Activated B cell treated with CpG ODN at 0.5 μM for 24 hours (primary cell): ENCODE measurements around the gene IRAK2. TPM values are rescaled to one million over a fixed set of nuclear protein-coding genes. Genes with fewer than 3 reads are reported as not detected.

ENCODE experiments used
- ATAC-seq: fragments of 200-7000 bp; cut with Tn5 transposase; one replicate; pipeline ENCODE4 v1.10.0; 2021; ENCODE audit warnings: low read depth, mild to moderate bottlenecking, moderate library complexity
- CTCF ChIA-PET: fragments of 350-600 bp; sonication (Branson Sonifier 250); formaldehyde crosslinking; loops from one replicate; lab custom pipeline; 2021; ENCODE audit warnings: antibody characterized with exemption; lab: Charles Lee
- POLR2A ChIA-PET: fragments of 350-600 bp; sonication (Branson Sonifier 250); formaldehyde crosslinking; loops from one replicate; lab custom pipeline; 2021; ENCODE audit warnings: antibody characterized with exemption; lab: Charles Lee
- DNase-seq: peaks from one replicate; pipeline ENCODE4 v3.0.0; 2022
- H3K27ac Mint-ChIP-seq: one replicate; pipeline ENCODE4 v1.8.0; 2020; ENCODE audit warnings: mixed read lengths
- H3K27me3 Mint-ChIP-seq: one replicate; pipeline ENCODE4 v1.8.0; 2021; ENCODE audit warnings: mixed read lengths
- H3K36me3 Mint-ChIP-seq: one replicate; pipeline ENCODE4 v1.8.0; 2021; ENCODE audit warnings: low read depth, mixed read lengths
- H3K4me1 Mint-ChIP-seq: one replicate; pipeline ENCODE4 v1.8.0; 2021; ENCODE audit warnings: mixed read lengths
- H3K4me3 Mint-ChIP-seq: one replicate; pipeline ENCODE4 v1.8.0; 2020; ENCODE audit warnings: mild to moderate bottlenecking, mixed read lengths
- H3K9me3 Mint-ChIP-seq: one replicate; pipeline ENCODE4 v1.8.0; 2020; ENCODE audit warnings: mixed read lengths
- intact Hi-C: fragments of 100-400 bp; cut with micrococcal nuclease; formaldehyde crosslinking; loops from one replicate; pipeline ENCODE4 v1.15.1; 2024
- total RNA-seq: library from RNA; stranded (reverse); gene quantifications from 2 replicates; pipeline ENCODE4 v1.2.3, GENCODE V29; 2022
- TF ChIP-seq, protein P1 (sequence below): fragments of 200-600 bp; IDR thresholded peaks from one replicate; pipeline ENCODE4 v1.8.0; 2022; ENCODE audit warnings: antibody characterized with exemption, mild to moderate bottlenecking

Gene IRAK2
- total RNA-seq, 1 donor from 2014 or later, result 8.6 TPM

DNA sequence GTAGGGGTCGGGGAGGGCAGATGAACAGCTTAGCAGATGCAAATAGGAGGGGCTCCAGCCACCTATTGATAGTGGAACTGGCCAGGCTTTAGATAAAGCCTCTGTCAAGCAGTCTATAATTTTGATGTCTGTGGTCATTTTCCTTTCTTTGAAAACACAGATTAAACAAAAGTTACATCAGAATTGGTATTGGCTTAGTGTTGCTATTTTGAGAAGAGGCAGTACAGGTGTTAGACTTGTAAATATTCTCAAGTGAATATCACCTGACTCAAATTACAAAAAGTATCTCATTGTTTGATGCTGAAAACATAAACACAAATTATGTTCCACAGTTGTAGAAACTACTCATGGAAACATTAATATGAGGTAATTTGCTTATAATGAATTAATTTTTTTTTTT, 109.9 kb downstream of the IRAK2 start:
- ATAC-seq (no peak), DNase-seq (no peak)
- H3K27ac Mint-ChIP-seq, result no peak overlapping the region
- H3K36me3 Mint-ChIP-seq, result peaks cover 79% of the 10 kb centered on the region
- peaks cover 23% of the 10 kb centered on the region for H3K4me1 Mint-ChIP-seq
- H3K4me3 Mint-ChIP-seq, result no peak overlapping the region
- H3K27me3 Mint-ChIP-seq, result no peaks in the 10 kb centered on the region
- POLR2A ChIA-PET, result no interaction called here
- intact Hi-C loops, result no loop called here
- H3K9me3 Mint-ChIP-seq, result no peaks in the 10 kb centered on the region
- TF ChIP-seq, protein P1, sequence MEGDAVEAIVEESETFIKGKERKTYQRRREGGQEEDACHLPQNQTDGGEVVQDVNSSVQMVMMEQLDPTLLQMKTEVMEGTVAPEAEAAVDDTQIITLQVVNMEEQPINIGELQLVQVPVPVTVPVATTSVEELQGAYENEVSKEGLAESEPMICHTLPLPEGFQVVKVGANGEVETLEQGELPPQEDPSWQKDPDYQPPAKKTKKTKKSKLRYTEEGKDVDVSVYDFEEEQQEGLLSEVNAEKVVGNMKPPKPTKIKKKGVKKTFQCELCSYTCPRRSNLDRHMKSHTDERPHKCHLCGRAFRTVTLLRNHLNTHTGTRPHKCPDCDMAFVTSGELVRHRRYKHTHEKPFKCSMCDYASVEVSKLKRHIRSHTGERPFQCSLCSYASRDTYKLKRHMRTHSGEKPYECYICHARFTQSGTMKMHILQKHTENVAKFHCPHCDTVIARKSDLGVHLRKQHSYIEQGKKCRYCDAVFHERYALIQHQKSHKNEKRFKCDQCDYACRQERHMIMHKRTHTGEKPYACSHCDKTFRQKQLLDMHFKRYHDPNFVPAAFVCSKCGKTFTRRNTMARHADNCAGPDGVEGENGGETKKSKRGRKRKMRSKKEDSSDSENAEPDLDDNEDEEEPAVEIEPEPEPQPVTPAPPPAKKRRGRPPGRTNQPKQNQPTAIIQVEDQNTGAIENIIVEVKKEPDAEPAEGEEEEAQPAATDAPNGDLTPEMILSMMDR, result no peak
- CTCF ChIA-PET, result interaction anchor here (1.4 kb wide), 1 partner anchor 31 kb away, joined by 3 read pairs; no protein-coding TSS in a partner anchor

DNA sequence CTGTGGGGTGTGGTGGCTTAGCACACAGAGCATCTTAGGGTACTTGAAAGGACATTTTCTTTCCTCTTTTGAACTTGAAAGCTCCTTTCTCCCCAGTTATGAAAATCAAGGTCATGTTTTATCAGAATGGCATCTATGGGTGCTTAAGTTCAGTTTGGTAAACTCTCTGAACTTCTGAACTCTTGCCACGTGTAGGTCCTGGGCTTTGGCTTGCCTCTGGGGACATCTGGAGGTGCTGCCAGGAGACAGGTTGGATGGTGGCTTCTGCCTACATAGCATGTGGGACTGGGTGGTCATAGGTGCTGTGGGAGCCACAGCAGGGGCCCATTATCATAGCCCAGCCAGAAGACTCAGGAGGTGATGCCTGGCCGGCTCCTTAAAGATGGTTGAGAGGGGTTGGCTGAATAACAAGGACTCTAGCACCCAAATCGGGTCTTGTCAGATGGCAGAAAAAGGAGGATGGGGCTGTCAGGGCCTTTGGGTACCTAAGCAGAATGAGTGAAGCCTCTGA, 112.5 kb downstream of the IRAK2 start:
- no peak overlapping the region for H3K27ac Mint-ChIP-seq
- H3K4me3 Mint-ChIP-seq, result no peak overlapping the region
- ChIA-PET POLR2A (interaction anchor here (0.7 kb wide), 2 partner anchors 124 to 490 kb away, joined by 3 to 5 read pairs; no protein-coding TSS in a partner anchor), CTCF (no interaction called here)
- H3K9me3 Mint-ChIP-seq, result no peaks in the 10 kb centered on the region
- peaks cover 76% of the 10 kb centered on the region for H3K36me3 Mint-ChIP-seq
- intact Hi-C loops, result no loop called here
- no peaks in the 10 kb centered on the region for H3K27me3 Mint-ChIP-seq
- TF ChIP-seq, protein P1, result no peak
- no peak for ATAC-seq
- peaks cover 21% of the 10 kb centered on the region for H3K4me1 Mint-ChIP-seq
- no peak for DNase-seq

DNA sequence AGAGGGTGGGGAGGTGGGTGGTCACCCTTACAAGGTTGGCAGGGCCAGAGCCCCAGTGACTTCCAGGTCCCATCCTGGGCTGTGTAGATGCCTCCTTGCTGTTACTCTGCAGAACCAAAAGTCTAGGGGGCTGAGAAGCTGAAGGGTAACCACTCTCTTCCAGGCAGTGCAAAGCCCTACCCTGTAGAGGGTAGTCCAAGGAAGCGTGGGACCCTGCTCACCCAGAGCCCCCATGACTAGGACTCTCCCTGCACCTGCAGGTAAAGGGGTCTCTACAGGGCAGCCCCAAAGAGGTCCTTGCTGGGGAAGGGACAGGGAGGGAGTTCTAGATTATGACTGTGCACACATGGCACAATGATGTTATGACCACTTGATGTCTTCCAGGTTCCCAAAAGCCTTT, 113.8 kb downstream of the IRAK2 start:
- POLR2A ChIA-PET, result no interaction called here
- DNase-seq, result no peak
- CTCF ChIA-PET, result no interaction called here
- ATAC-seq, result no peak
- Mint-ChIP-seq H3K36me3 (peaks cover 77% of the 10 kb centered on the region), H3K27me3 (no peaks in the 10 kb centered on the region), H3K9me3 (no peaks in the 10 kb centered on the region), H3K4me1 (peaks cover 12% of the 10 kb centered on the region), H3K27ac (no peak overlapping the region), H3K4me3 (no peak overlapping the region)
- intact Hi-C loops, result no loop called here
- TF ChIP-seq, protein P1, result no peak

DNA sequence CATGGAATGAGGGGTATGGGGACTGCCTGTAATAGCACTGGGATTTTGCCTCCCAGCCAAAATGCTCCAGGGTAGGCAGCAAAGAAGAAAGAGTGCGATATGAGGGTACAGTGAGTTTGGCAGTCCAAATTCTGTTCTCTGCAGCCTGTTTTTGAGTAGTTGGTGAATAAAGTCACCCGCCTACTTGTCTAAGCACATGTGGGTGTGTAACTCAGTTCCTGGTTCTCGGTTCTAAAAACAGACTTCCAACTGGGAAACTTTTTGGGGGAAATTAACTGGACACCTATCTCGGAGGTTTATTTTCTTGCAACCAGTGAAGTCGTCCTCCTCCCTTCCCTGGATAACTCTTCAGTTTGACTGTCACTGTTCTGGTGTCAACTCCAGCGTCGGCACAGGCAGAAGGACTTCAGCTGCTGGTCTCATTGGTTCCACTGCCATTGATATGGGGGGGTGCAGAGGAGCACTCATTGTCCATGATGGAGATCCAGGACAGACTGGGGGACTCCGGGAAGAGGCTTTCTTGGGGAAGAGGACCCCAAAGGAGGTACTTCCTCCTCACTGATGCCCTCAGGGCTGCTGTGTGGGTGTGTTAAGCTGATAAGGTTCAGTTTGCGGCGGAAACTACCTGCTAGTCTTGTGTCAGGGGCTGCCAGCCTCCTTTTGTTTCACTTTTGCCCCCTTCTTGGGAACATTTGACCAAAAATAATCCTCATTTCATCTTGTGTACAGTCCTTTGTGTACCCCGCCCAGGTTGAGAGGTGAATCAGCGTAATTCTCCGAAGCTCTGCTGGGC, 114.9 kb downstream of the IRAK2 start:
- intact Hi-C loops, result no loop called here
- TF ChIP-seq, protein P1, result no peak
- H3K4me3 Mint-ChIP-seq, result no peak overlapping the region
- POLR2A ChIA-PET, result no interaction called here
- no peak overlapping the region for H3K27ac Mint-ChIP-seq
- no peaks in the 10 kb centered on the region for H3K9me3 Mint-ChIP-seq
- CTCF ChIA-PET, result no interaction called here
- no peak for ATAC-seq
- no peak for DNase-seq
- no peaks in the 10 kb centered on the region for H3K27me3 Mint-ChIP-seq
- H3K4me1 Mint-ChIP-seq, result peaks cover 8% of the 10 kb centered on the region
- H3K36me3 Mint-ChIP-seq, result peaks cover 72% of the 10 kb centered on the region

DNA sequence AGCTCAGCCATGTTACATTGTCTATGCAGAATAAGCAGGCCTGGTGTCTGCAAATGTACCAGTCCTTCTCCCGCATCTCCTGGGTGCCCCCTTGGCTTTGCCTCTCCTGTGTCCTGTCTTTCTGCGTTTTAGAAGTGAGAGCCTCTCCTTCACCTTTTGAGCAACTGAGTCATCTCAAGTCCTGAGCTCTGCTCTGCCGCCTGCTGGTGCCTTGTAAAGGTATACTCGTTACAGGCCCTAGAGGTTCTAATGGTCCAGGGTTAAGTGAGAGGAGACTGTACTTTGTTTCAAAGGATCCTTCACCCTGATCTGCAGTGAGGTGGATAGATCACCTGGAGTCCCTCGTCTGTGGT, 115.4 kb downstream of the IRAK2 start:
- peaks cover 74% of the 10 kb centered on the region for H3K36me3 Mint-ChIP-seq

More for the DNA sequence above, 115.4 kb downstream of the IRAK2 start:
- no peak for DNase-seq
- no peaks in the 10 kb centered on the region for H3K27me3 Mint-ChIP-seq
- ATAC-seq, result no peak
- H3K27ac Mint-ChIP-seq, result no peak overlapping the region
- H3K4me1 Mint-ChIP-seq, result peaks cover 12% of the 10 kb centered on the region
- intact Hi-C loops, result no loop called here
- ChIA-PET POLR2A (no interaction called here), CTCF (no interaction called here)
- H3K9me3 Mint-ChIP-seq, result no peaks in the 10 kb centered on the region
- no peak overlapping the region for H3K4me3 Mint-ChIP-seq
- TF ChIP-seq, protein P1, result no peak
